Liver (tissue), 3 donors: ENCODE results near the gene ANXA3.

Experiments used
- CTCF ChIP-seq: fragments of 150-350 bp; IDR thresholded peaks from 2 replicates; pipeline ENCODE4 v1.5.1; 2017; ENCODE audit warnings: improper control_type of control experiment, low read depth, low read length; ENCODE audit not compliant: missing input control
- NR2F2 ChIP-seq: IDR thresholded peaks from 2 replicates; pipeline ENCODE4 v1.6.1; 2016; ENCODE audit warnings: antibody characterized with exemption
- YY1 ChIP-seq: IDR thresholded peaks from 2 replicates; pipeline ENCODE4 v1.6.1; 2016; ENCODE audit warnings: antibody characterized with exemption, mild to moderate bottlenecking
- donor health status: healthy.
- donor health status: healthy.

- TF ChIP-seq CTCF, result no peak
- TF ChIP-seq YY1, result no peak
- no peak for TF ChIP-seq NR2F2
Measured at GRCh38 chr4:78584863-78585547, 33.4 kb downstream of the ANXA3 start.
